ENCODE measurements around the gene SEC23A. TPM values are rescaled to one million over a fixed set of nuclear protein-coding genes. Genes with fewer than 3 reads are reported as not detected.
"Not testable (repeated sequence)": the region's sequence is repeated elsewhere in the genome, so short reads cannot be mapped to it uniquely, and the experiment has no call there.

The SEC23A gene
- total RNA-seq, 1 donor from 2014 or later = 107 TPM

GRCh38 chr14:39107591-39107996 lies 4.6 kb upstream of the SEC23A start:
- DNase-seq (ENCODE audit: low spot score in 2 of 2, unreplicated experiment in 2 of 2) = no peak

GRCh38 chr14:39104078-39104801 lies 1.2 kb upstream of the SEC23A start:
- not testable (repeated sequence) for H3K27me3 Mint-ChIP-seq (ENCODE audit: low read depth); H3K9me3 Mint-ChIP-seq; H3K36me3 Mint-ChIP-seq; DNase-seq (ENCODE audit: low spot score in 2 of 2, unreplicated experiment in 2 of 2)
- H3K4me3 Mint-ChIP-seq = peak overlapping the region; percentile 93
- peak overlapping the region; percentile 96 for H3K27ac Mint-ChIP-seq
- H3K4me1 Mint-ChIP-seq = peaks cover 23% of the 10 kb centered on the region

More at GRCh38 chr14:39107591-39107996, 4.6 kb upstream of the SEC23A start:
- Mint-ChIP-seq H3K4me3 (no peak overlapping the region), H3K27ac (no peak overlapping the region), H3K27me3 (ENCODE audit: low read depth) (no peaks in the 10 kb centered on the region), H3K9me3 (no peaks in the 10 kb centered on the region), H3K4me1 (peaks cover 12% of the 10 kb centered on the region), H3K36me3 (no peaks in the 10 kb centered on the region)
- TF ChIP-seq CTCF (IDR thresholded peaks at IDR 0.05; ENCODE audit: unreplicated experiment) = no peak

- no peak for DNase-seq (ENCODE audit: low spot score in 2 of 2, unreplicated experiment in 2 of 2)
- no peaks in the 10 kb centered on the region for H3K27me3 Mint-ChIP-seq (ENCODE audit: low read depth)
- TF ChIP-seq CTCF (IDR thresholded peaks at IDR 0.05; ENCODE audit: unreplicated experiment) = no peak
- no peaks in the 10 kb centered on the region for H3K36me3 Mint-ChIP-seq
- peak overlapping the region; percentile 93 for H3K4me3 Mint-ChIP-seq
- no peaks in the 10 kb centered on the region for H3K9me3 Mint-ChIP-seq
- peak overlapping the region; percentile 88 for H3K27ac Mint-ChIP-seq
- H3K4me1 Mint-ChIP-seq = peaks cover 28% of the 10 kb centered on the region
These were observed 618 bp downstream of the SEC23A start for GRCh38 chr14:39102265-39102968.

GRCh38 chr14:39099748-39100147 lies 3.3 kb downstream of the SEC23A start:
- peaks cover 3% of the 10 kb centered on the region for H3K36me3 Mint-ChIP-seq
- DNase-seq (ENCODE audit: low spot score in 2 of 2, unreplicated experiment in 2 of 2) = no peak
- H3K27me3 Mint-ChIP-seq (ENCODE audit: low read depth) = no peaks in the 10 kb centered on the region
- no peak for TF ChIP-seq CTCF (IDR thresholded peaks at IDR 0.05; ENCODE audit: unreplicated experiment)
- H3K9me3 Mint-ChIP-seq = no peaks in the 10 kb centered on the region
- no peak overlapping the region for H3K4me3 Mint-ChIP-seq
- peak overlapping the region; percentile 3 for H3K27ac Mint-ChIP-seq
- peaks cover 31% of the 10 kb centered on the region for H3K4me1 Mint-ChIP-seq

- DNase-seq (ENCODE audit: low spot score in 2 of 2, unreplicated experiment in 2 of 2); H3K36me3 Mint-ChIP-seq; H3K27ac Mint-ChIP-seq; H3K4me3 Mint-ChIP-seq; H3K9me3 Mint-ChIP-seq; H3K27me3 Mint-ChIP-seq (ENCODE audit: low read depth): not testable (repeated sequence)
- peaks cover 28% of the 10 kb centered on the region for H3K4me1 Mint-ChIP-seq
These were observed 3.8 kb downstream of the SEC23A start for GRCh38 chr14:39099215-39099614.

- H3K27me3 Mint-ChIP-seq (ENCODE audit: low read depth) = no peaks in the 10 kb centered on the region
- H3K4me1 Mint-ChIP-seq = peaks cover 20% of the 10 kb centered on the region
These were observed 5.9 kb downstream of the SEC23A start for GRCh38 chr14:39097159-39097558.

More at GRCh38 chr14:39097159-39097558, 5.9 kb downstream of the SEC23A start:
- DNase-seq (ENCODE audit: low spot score in 2 of 2, unreplicated experiment in 2 of 2) = no peak
- TF ChIP-seq CTCF (IDR thresholded peaks at IDR 0.05; ENCODE audit: unreplicated experiment) = no peak
- H3K36me3 Mint-ChIP-seq = peaks cover 9% of the 10 kb centered on the region
- no peak overlapping the region for H3K4me3 Mint-ChIP-seq
- H3K27ac Mint-ChIP-seq = peak overlapping the region; percentile 84
- H3K9me3 Mint-ChIP-seq = no peaks in the 10 kb centered on the region

All from mesothelial cell of epicardium (in vitro differentiated cells).